Measurements from ENCODE around the gene INPP5K.

DNA sequence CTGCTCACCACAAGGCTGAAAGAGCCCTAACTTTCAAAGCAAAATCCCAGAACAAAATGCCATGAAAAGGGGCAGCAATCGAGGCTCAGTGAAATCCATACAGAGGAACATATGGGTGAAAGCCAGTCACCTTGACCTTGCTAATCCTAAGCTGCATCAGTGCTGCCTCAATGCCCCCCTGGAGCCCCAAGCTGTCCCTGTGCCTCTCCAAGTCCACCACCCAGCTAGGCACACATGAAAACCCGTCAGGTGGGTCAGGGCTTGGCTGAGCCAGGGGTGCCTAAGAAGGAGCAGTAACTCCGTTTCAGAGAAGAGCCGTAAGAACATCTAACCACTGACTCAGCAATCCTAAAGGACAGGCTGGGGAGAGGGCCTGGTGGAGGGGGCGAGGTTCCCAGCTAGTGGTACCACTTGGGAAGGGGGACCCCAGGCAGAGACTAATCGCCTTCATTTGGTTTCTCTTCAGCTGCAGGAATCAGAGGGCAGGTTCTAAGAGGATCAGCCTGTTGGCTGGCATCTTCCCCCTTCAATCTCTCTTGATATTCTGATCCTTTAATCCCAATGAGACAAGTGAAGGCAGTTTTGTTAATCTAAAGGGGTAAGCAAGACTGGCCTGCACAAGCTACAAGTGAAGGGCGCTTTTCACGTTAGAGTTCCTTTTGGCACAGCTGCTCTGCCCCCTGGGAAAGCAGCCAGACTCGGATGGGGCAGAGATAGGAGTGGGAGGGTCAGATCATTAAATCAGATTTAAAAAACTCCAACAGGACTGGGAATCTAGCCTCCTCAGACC, 38.5 kb upstream of the INPP5K start:
- TF ChIP-seq, protein P1, sequence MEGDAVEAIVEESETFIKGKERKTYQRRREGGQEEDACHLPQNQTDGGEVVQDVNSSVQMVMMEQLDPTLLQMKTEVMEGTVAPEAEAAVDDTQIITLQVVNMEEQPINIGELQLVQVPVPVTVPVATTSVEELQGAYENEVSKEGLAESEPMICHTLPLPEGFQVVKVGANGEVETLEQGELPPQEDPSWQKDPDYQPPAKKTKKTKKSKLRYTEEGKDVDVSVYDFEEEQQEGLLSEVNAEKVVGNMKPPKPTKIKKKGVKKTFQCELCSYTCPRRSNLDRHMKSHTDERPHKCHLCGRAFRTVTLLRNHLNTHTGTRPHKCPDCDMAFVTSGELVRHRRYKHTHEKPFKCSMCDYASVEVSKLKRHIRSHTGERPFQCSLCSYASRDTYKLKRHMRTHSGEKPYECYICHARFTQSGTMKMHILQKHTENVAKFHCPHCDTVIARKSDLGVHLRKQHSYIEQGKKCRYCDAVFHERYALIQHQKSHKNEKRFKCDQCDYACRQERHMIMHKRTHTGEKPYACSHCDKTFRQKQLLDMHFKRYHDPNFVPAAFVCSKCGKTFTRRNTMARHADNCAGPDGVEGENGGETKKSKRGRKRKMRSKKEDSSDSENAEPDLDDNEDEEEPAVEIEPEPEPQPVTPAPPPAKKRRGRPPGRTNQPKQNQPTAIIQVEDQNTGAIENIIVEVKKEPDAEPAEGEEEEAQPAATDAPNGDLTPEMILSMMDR (IDR thresholded peaks at IDR 0.05; ENCODE audit: low read depth, low read length, poor library complexity, severe bottlenecking), result no peak
- no peak for TF ChIP-seq EZH2phosphoT487 (IDR thresholded peaks at IDR 0.05; ENCODE audit: borderline replicate concordance, low read length)

Data from DOHH2 (cell line).